ENCODE measurements around the gene CARNS1.

The CARNS1 gene

DNA sequence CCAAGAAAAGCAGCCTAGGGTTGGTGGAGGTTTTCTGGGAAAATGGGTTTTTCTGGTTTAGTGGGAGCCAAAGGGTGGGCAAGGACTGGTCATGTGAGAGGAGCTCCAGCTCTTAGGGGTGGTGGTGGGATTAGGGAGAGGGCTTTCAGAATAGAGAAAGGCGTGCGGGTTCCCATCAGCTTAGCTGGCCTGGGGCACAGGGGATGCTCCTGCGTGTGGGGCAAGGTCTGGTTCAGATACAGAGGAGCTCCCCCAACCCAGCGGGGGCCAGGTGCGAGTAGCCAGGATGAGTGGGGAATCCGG, 52.9 kb downstream of the CARNS1 start:
- no peak for DNase-seq

DNA sequence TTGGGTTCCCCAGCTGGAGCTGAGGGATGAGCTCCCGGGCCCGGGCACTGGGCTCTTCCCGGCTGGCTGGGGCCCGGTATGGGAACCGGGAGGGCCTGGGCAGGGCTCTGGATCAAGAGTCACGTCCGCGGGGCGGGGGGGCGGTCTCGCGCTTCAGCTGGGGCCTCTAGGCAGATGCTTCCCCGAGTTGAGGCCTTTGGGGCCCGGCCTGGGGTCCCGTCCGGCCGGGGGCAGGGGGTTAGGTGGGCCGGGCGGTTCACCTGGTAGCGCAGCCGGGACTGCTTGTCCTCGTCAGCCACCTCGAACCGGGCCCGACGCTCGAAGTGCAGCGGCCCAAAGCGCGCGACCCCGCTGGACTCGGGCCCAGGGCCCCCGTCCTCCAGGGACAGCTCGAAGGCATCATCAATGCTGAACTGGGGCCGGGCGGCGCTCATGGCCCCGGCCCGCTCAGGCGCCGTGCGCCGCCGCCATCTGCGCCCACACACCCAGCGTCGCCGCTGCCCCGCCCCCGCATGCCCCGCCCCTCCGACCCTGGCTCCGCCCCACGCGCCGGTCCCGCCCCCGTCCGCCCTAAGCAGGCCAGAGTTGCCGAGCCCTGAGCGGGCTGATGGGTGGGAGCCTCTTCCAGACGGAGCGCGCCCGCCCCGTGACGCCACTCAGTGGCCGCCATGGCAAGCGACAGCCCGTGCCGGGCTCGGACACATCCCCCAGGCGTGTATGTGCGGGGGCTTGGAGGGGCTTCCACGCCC, 53.5 kb downstream of the CARNS1 start, which contains the start of gene TMEM134:
TMEM134 (minus strand) TSS at position 493 of the 749 bp plus-strand sequence; CDS start at position 434, 59 bp downstream.
- DNase-seq, result peak; percentile 83

DNA sequence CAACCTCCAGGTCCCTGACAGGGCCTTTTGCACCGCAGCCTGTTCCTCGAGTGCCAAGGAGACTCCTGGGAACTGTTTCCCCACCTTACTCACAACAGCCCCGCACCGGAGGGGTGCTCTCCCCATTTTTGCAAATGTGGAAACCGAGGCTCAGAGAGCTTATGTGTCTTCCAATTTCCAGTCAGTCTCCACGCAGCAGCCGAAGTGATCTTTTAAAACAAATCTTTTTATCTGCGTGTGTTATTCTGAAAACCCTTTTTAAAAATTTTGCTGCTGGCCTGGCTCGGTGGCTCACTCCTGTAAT, 54.0 kb downstream of the CARNS1 start:
- DNase-seq, result no peak

DNA sequence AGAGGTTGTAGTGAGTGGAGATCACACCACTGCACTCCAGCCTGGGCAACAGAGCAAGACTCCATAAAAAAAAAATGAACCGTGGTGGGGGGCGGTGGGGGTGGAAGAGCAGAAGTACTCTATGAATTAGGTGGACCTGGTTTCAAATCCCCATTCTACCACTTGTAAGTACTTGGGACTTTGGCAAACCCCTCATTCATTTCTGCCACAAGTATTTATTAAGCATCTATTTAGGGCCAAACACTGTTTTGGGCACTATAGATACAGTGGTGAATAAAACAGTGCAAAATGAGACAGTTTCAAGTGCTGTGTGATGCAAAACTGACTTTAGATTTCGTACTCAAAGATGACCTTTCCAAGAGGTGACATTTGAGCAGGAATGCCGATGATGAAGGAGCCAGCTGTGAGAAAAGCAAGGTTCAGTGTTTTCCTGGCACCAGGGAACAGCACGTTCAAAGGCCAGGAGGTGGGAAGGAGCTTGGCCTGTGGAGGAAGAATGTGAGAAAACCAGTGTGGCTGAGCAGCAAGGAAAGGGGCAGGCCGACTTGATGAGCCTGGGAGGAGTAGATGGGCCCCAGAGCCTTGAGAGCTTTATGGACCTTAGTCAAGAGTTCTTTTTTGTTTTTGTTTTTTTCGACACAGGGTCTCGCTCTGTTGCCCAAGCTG, 55.0 kb downstream of the CARNS1 start:
- no peak for DNase-seq

DNA sequence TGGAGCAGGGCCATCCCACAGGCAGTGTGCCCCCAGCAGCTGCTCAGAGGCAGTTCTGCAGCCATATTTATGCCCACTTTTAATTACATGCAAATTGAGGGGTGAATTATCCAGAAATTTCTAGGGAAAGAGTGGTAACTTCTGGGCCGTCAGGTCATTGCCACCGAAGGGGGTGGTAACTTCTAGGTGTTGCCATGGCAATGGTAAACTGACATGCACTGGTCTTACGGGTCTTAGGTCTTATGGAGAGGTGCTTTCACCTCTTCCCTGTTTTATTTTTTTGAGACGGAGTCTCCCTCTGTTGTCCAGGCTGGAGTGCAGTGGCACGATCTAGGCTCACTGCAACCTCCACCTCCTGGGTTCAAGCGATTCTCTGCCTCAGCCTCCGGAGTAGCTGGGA, 57.4 kb downstream of the CARNS1 start:
- DNase-seq, result no peak
